ENCODE results near the gene SLC66A3.

The SLC66A3 gene

DNA sequence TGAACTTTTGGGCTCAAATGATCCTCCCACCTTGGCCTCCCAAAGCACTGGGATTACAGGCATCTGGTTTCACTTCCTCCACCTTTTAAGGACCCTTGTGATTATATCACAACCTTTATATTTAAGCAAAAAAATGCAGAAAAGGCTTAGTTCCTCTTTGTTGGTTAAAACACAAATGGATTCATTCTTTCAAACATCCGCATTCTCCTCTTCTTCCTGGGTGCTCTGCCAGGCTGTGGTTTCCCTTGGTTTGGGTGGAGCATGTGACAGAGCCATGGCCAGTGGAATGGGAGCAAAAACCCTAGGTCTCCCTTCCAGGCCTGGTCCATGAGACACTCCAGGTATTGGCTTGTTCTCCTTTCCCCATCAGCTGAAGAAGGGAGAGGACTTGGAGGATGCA lies 9.9 kb upstream of the SLC66A3 start:
- DNase-seq (ENCODE audit: low read depth): no peak
- H3K4me3 ChIP-seq (replicated peaks; ENCODE audit: low read depth, low read length): no peak overlapping the region
- TF ChIP-seq CTCF (IDR thresholded peaks at IDR 0.05; ENCODE audit: low read length, missing control alignments): no peak

- no peak for TF ChIP-seq CTCF (IDR thresholded peaks at IDR 0.05; ENCODE audit: low read length, missing control alignments)
- H3K4me3 ChIP-seq (replicated peaks; ENCODE audit: low read depth, low read length): no peak overlapping the region
- DNase-seq (ENCODE audit: low read depth): no peak
Measured at GRCh38 chr2:11146076-11146475, 9.2 kb upstream of the SLC66A3 start.

DNA sequence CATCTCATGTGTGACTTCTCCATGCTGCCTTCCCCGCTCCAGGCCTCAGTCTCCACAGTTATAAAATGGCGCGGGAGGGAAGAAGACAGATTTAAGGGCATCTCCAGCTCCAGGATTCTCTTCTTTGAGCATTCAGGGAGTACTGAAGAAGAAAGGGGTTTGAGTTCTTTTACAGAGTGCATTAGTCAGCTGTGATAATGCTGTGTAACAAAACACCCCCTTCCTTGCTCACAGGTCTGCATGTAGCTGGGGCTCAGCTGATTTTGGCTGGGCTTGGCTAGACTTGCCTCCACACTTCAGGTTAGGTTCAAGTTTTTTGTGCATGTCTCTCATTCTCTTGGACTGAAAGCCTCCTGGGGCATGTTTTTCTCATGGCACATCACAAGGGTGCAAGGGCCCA lies 8.0 kb upstream of the SLC66A3 start:
- TF ChIP-seq CTCF (IDR thresholded peaks at IDR 0.05; ENCODE audit: low read length, missing control alignments): no peak
- no peak for DNase-seq (ENCODE audit: low read depth)
- no peak overlapping the region for H3K4me3 ChIP-seq (replicated peaks; ENCODE audit: low read depth, low read length)

DNA sequence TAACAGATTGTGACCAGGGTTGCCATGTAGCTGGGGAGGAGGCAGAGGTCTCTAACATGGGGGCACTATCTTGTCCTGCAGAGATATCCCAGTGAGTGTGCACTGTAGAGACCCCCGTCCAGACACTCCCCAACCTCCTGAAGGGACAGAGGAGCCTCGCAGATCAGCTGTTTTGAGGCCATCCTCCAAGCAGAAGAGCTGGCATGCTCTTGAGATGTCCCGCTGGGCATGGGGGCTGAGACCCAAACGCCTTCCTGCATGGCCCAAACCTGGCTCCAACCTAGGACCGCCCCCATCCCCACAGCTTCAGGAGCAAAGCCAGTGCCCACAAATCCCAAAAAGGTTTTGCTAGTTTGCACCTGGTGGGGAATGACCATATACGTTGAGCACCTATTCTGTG lies 2.7 kb upstream of the SLC66A3 start:
- H3K4me3 ChIP-seq (replicated peaks; ENCODE audit: low read depth, low read length): no peak overlapping the region
- TF ChIP-seq CTCF (IDR thresholded peaks at IDR 0.05; ENCODE audit: low read length, missing control alignments): no peak
- DNase-seq (ENCODE audit: low read depth): no peak

GRCh38 chr2:11154016-11154922 lies 998 bp upstream of the SLC66A3 start:
- no peak for TF ChIP-seq CTCF (IDR thresholded peaks at IDR 0.05; ENCODE audit: low read length, missing control alignments)
- DNase-seq (ENCODE audit: low read depth): no peak

GRCh38 chr2:11154923-11155380 lies 315 bp upstream of the SLC66A3 start:
- H3K4me3 ChIP-seq (replicated peaks; ENCODE audit: low read depth, low read length): peak overlapping the region; percentile 52
- peak; percentile 97 for DNase-seq (ENCODE audit: low read depth)
- no peak for TF ChIP-seq CTCF (IDR thresholded peaks at IDR 0.05; ENCODE audit: low read length, missing control alignments)

More at GRCh38 chr2:11154016-11154922, 998 bp upstream of the SLC66A3 start:
- H3K4me3 ChIP-seq (replicated peaks; ENCODE audit: low read depth, low read length): peak overlapping the region; percentile 52

Data from fibroblast of pulmonary artery (primary cell).